ENCODE data around the gene NFATC3.
A peak's percentile ranks its signal among the peaks of the same experiment; 100 is the strongest.

Gene NFATC3

DNA sequence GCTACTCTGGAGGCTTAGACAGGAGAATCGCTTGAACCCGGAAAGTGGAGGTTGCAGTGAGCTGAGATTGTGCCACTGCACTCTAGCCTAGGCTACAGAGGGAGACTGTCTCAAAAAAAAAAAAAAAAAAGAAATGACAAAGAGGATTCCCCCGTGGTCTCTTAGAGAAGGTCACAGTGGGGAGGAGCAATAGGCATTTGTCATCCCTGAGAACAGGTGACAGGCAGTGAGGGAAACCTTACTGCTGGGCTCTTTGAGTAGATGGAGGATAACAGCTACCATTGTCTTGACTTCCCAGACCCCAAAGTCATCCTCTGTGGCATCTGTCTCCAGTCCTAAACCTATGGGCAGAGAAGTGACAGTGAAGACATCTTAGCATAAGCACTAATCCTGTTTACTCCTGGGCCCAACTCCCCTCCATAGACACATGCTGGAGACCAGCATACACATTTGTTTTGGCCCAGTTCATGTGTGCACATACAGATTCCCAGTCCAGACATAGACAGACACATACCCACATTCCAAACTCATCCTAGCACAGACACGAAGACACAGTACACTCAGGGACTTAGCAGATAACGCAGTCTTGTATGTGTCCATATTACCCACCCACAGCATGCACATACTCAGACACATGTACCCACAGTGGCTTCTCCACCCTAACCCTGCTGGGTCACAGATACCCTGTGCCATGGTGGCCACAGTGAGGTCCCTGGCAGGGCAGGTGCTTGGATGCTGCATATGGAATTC lies 148.1 kb downstream of the NFATC3 start:
- no peak for DNase-seq (ENCODE audit: low read depth)

DNA sequence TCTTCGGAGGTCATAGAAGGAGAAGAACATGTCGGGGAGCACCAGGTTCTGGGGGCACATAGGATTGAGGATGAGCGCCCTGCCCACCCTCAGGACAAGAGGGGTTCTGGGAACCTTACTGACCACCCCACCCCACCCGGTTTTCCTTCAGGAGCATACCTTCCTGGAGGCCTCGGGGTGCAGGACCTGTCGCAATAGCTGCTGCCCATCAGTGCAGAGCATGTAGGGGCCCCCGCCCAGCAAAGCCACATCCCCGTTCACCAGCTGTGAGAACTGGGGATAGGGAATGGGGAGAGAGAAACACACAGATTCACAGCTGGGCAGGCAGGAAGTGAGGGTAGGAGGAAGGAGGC lies 148.6 kb downstream of the NFATC3 start:
- DNase-seq (ENCODE audit: low read depth) = no peak

DNA sequence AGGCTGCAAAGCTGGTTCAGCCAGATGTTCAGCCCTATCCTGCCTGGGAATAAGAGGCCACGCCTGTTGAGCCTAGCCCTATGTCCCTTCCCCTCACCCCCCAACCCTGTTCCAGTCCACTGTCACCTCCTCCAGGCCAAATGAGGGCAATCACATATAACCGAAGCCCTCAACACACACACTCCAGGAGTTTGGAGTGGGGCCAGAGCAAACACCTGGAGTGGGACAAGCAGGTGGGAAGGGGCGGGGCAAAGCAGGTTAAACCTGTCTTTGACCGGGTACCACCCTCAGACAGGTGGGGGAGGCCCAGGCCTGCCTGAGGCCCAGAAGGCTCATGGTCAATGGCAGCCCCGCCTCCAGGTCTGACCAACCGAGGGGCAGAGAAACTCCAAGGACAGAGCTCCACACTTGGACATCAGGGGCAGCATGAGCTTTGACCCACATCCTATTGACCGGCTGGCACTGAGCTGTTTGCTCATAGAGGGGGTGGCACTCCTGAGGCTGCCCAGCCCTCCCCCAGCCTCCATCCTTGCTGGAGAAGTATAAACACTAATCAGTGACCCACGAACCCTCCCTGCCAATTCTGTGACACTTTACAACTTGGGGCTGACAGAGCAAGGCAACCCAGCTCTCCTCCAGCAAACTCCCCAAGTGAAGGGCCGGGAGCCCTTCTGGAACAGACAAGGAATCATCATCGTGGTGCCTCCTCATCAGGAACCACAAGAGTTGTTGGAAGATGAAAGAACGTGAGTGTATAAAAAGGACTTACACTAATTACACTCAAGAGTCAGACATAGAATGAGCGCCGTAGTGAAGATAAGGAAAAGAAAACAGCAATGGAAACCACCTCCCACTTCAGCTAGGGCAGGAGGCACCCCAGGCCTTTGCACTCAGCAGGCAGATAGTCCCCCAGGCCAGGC lies 149.3 kb downstream of the NFATC3 start:
- DNase-seq (ENCODE audit: low read depth) = no peak

DNA sequence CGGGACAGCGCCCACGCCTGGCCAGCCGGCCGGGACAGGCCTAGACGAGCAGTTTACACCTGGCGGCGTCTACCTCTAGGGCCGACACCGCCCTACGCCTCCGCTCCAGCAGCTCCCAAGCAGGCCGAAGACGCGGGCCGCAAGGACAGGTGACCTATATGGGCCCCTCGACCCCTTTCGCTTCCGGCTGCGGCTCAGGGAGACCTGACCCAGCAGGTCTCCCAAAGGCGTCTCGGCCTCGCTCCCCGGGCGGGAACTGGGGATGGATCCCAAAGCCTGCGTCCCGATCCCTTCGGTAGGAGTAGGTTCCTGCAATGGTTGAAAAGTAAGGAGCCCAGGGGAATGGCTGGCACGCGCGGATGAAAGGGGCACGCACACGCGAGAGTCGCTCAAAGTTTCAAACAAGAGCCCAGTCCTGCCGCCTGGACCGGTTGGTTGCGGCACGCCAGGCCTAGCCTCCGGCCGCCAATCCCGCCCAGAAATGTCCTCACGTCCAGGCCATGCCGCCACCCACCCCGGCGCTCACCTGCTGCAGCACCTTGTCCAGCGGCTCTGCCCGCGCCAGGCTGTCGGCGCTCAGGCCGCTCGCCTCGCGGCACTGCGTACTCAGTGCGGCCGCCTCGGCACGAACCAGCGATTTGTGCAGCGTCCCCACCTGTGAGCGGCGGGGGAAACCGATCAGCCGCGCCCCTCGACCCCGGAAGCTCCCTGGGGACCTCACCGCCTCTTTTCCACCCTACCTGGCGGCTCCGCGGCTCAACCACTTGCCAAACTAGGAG lies 150.1 kb downstream of the NFATC3 start:
- DNase-seq (ENCODE audit: low read depth) = no peak

DNA sequence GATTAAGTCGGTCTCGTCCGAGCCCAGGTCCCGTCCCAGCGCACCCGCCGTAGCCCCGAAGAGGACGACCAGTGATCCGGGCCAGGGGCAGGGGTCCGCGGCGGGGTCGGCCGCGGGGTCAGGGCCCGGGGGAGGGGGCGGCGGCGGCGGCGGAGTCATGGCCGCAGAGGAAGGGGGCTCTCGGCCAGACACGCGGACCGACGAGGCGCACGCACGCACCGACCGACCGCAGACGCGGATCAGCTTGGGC lies 150.6 kb downstream of the NFATC3 start, which contains the start of gene ESRP2:
Gene ESRP2 (minus strand): TSS at position 241 of the 250 bp plus-strand sequence. CDS start 82 bp downstream, at position 159.
- DNase-seq (ENCODE audit: low read depth) = no peak

DNA sequence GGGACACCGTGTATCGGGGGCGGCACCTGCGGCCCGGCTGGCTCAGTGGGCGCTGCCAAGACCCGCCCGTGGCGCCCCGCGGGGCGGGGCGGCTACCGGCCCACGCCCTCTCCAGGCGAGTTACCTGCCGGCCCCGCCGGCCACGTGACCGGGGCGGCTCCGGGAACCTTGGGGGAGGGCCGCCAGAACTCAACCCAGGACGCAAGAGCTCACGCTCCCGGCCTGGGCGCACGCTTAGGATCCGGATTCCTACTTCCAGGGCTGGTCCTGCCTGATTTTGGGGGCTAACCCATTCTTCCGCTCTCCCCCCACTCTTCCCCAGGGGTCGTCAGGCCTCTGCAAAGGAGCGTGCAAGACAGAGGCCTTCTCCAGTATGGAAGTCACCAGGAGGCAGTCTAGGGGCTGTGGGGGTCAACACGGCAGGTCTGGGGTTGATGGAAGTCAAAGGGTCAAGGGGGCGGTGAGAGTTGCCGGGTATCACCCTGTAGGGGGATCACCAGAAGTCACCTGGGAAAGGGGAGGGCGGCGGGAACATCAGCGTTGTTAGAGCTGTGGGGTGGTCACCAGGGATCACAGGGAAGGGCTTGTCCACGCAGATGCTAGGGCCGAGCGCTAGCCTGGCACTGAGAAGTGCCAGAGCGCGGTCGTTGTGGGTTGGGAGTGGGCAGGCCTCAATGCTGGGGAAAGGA lies 151.1 kb downstream of the NFATC3 start:
- peak; percentile 34 for DNase-seq (ENCODE audit: low read depth)

DNA sequence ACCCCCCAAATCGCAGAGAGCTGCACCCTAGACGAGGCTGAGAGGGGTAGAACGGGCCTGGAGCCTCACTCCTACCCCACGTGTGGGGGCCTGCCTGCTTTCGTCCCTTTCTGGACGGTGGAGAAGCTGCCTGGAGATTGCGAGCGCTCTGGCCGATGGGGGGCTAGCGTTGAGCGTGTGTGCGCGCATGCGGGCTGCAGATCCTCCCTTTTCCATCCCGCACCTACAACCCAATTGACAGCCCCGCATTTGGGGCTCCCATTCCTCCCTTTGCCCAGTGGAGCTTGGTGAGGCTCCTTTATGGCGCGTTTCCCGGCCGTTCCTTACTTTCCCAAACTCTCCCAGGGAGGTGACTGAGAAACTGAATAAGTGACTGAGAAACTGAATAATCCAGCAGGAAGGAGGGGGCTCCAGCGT lies 151.7 kb downstream of the NFATC3 start:
- no peak for DNase-seq (ENCODE audit: low read depth)

DNA sequence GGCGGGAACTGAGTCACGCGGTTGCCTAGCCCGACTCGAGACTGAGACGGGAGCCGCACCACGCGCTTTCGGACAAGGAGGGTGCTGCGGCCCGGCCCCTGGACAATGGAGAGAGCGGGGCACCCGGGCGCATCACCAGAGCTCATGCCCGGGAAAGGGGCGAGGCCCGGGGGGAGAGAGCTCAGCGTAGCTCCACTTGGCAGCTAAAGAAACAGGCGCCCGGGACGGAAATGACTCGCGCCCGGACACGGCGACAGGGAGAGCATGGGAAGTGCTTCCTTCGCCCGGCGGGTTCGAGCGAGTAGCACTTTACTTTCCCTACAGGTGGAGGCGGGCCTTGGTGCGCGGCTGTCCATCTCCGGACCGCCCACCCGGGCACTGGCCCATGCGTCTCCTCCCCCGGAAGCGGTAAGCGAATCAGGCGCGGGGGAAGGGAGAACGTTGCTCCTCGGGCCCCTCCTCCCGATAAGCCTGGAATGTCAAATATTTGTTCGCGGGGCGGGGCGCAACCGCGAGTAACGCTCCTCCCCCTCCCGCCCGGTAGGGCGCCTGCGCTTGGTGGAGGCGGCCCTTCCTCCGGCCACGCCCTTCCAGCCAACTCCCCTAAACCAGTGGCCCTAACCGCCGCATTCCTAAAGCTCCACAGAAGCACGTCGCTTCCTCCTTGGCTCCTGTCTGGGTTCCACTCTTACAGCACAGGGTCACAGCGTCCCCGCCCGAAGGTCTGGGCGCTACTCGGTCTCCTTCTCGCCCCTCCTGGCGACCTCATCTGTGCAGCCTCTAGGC lies 152.3 kb downstream of the NFATC3 start:
- peak; percentile 79 for DNase-seq (ENCODE audit: low read depth)

DNA sequence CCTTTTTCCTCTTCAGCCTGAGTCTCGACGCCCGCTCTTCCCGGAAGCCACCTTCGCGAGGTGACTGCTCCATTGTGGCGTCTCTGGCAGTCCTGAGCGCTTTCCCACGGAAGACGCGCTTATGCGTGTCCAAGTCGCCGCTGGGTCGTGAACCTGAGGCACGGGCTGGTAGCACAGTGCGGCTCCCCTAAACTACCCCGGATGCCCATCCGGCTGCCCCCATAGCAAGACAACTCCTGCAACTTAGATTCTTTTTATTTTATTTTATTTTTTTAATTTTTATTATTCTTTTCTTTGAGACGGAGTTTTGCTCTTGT lies 152.8 kb downstream of the NFATC3 start:
- no peak for DNase-seq (ENCODE audit: low read depth)

DNA sequence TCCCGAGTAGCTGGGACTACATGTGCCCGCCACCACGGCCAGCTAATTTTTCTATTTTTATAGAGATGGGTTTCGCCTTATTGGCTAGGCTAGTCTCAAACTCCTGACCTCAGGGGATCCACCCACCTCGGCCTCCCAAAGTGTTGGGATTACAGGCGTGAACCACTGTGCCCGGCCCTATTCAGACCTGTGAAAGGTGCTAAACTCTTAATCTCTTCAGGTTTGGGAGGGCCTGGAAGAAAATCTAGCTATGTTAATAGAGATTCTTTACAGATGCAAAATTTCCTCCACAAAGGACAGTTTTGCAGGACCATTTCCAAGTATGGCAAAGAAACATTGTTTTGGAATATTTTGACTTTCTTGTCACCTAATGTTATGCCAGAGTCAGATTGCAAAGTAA lies 156.9 kb downstream of the NFATC3 start:
- no peak for DNase-seq (ENCODE audit: low read depth)

DNA sequence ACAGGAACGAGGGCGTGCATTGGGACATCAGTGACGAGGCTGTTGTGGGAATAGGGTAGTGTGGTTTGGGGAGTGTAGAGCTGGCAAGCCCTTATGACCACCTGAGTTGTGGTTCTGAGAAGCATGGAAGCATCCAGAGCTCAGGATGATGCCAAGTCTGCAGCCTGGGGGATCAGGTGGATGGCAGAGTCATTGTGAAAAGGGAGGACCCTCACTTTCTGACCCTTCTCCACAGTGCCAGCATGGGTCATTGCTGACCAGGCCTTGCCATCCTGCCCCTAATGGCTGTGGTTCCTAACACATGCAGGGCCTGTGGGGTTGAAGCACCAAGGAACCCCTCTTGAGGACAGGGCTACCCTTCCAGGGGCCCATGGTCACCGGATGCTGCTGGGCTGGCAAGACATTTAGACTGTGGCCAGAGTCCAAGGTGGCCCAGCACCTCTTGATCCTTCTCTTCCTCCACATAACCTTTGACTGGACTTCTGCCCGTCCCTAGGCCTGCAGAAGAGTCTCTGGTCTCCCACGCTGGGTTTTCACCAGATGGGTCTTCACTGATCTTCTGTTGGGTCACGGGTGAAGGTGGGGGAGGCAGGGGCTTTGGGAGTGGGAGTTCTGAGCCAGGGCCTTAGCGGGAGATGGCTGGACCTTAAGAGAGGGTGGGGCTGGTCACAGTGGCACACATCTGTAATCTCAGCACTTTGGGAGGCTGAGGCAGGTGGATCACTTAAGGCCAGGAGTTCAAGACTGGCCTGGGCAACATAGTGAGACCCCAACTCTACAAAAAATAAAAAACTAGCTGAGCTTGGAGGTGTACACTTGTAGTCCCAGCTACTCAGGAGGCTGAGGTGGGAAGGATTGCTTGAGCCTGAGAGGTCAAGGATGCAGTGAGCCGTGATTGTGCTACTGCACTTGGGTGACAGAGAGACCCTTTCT lies 158.0 kb downstream of the NFATC3 start:
- DNase-seq (ENCODE audit: low read depth) = no peak

DNA sequence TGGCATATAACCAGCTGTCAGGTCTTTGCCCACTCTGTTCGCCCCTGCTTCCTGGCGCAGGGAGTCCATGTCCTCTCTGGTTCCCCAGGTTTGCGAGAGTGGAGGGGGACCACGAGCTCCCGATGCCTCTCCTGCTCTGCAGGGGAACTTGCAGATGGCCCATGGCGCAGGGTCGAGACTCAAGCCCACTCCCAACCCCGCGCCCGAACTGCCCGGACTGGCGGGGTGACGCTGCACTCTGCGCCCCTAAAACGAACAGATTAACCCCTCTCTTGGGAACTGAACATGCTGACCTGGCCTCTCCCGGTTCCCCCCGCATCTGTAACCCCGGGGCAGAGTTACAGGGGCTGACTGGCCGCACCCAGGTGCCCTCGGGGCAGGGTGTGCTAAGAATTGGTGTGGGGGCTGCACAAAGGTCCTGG lies 159.3 kb downstream of the NFATC3 start:
- DNase-seq (ENCODE audit: low read depth) = no peak

DNA sequence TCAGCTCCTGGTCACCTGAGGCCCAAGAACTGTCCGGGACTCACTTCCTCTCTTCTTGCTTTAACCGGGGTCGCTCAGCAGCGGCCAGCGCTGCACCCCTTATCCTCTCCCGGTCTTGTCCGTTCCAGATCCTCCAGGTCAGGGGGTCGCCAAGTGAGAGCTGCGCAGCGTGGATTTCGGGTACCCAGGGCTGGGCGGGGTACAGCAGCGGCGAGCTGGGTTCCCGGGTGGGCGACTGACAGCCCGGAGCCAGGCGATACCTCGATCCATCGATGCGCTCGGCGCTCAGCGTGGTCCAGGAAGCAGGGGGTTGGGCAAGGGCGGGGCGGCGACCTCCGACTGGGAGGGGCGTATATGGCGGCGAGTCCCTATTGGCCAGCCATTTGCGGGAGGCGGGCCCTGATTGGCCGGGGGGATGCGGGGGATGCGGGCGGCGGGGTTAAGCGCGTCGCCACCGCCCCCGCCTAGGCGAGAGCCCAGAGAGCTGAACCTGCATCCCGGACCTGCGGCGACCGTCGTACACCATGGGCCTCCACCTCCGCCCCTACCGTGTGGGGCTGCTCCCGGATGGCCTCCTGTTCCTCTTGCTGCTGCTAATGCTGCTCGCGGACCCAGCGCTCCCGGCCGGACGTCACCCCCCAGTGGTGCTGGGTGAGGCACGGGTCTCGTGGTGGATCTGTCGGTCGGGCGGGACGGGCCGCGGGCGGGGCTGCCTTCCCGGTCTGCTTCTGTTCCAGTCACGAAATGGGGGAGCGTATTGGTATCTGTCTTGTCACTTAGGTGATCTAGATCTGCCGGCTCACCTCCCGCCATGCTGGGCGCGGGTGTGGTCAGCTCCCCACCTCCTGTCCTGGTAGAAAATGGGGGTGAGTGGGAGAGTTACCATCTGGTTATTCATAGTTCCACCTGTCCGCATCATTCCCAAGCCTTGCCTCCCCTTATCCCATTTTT lies 160.0 kb downstream of the NFATC3 start, which contains the start of gene PLA2G15:
Gene PLA2G15 (plus strand): TSS at position 471 of the 951 bp plus-strand sequence. CDS start 54 bp downstream, at position 525.
- peak; percentile 94 for DNase-seq (ENCODE audit: low read depth)

DNA sequence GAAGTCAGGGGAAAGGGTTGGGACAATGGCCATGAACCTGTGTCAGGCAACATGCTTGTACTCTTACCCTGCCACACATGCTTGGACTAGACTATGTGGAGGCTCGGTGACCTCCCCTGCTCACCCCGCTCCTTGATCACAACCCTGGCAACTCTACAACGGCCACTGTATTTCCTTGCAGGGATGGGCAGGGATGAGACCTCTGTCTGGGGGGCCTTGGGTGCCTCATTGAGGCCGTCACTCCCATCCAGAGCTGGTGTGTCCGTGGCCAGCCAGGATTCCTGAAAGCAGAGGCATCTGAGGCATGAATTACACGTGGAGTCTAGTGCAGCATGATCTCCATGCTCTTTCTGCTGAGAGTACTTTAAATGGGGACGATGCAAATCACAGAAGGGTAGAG lies 161.0 kb downstream of the NFATC3 start:
- no peak for DNase-seq (ENCODE audit: low read depth)

DNA sequence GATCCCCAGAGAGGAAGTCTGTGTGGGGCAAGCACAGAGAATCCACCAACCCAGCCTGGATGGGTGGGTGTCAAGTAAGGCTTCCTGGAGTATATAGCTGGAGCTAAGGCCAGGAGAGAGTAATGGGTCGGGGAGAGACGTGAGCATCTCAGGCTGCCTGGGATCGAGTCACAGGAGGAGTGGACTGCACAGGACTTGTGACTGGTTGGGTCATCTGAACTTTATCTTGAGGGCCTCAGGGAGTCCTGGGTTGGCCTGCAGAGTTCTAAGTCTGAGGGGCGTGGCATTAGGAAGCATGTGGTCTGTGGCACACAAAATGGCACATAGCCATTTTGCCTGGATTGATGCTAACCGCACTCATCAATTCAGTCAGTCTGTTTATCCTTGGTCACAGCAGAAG lies 161.5 kb downstream of the NFATC3 start:
- no peak for DNase-seq (ENCODE audit: low read depth)

DNA sequence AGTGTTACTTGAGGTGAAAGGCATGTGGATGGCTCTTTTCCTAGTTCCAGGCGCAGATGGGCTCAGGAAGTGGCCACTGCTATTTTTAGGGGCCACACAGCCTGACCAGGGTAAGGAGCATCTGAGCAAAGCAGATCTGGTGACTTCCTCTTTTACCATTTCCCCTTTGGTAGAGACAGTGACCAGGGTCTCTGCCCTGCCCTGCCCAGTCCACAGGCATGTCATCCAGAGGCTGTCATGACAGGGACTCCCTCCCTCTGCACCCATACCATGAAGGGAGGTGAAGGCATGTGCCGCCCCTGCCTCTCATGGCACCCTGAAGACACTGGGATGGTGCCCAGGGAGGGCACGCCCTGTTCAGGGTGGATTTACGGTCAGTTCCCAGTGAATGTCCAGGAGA lies 162.2 kb downstream of the NFATC3 start:
- DNase-seq (ENCODE audit: low read depth) = no peak

DNA sequence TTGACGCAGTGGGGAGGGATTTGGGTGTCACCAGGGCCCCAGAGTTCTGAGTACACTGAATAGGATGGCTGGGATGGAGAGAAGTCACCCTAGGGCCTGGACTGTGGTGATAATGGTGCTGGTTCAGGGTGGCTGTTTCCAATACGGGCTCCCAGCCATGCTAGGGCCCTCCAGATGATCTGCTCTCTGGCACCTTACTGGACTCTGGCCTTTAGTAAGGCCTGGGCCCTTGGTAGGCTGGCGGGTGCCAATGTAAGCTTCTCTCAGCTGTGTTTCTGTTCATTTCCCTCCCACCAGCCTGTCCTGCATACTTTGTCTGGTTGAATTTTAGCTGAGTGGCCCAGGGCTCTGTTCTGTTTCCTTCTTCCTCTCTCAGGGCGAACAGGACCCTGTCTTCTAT lies 162.8 kb downstream of the NFATC3 start:
- no peak for DNase-seq (ENCODE audit: low read depth)

DNA sequence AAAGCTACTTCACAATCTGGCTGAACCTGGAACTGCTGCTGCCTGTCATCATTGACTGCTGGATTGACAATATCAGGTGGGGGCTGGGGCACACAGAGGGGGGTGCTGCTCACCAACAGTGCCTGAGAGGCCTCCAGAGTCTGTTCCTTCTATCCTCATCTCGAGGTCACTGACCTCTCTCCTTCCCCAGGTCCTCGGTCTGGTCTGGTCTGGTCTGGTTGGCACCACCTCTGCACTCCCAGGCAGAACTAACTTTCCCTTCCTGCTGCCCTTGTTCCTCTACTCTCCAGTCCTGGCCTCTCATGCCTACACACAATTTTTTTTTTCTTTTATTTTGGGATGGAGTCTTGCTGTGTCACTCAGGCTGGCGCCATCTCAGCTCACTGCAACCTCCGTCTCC lies 164.2 kb downstream of the NFATC3 start:
- DNase-seq (ENCODE audit: low read depth) = no peak

DNA sequence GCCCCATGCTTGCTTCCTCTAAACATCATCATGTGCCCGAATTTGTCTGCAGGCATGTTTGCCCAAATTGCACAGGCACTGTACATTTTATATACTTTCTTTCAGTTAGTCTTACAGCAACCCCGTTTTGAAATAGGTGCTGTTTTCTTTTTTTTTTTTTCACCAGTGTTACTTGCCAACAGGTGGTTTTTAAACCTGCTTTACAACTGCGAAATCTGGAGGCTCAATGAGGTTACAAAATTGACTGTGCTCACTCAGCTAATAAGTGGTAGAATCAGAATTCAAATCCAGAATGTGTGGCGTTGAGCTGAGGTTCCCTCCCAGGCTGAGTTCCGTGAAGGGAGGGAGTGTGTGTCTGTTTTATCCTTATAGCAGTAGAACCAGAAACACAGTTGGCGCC lies 165.8 kb downstream of the NFATC3 start:
- DNase-seq (ENCODE audit: low read depth) = no peak

All from activated T-helper 1 cell treated with Interleukin-2 at 50 U/mL for 16 hours (primary cell).